ENCODE data around the gene PGS1.

Gene PGS1

DNA sequence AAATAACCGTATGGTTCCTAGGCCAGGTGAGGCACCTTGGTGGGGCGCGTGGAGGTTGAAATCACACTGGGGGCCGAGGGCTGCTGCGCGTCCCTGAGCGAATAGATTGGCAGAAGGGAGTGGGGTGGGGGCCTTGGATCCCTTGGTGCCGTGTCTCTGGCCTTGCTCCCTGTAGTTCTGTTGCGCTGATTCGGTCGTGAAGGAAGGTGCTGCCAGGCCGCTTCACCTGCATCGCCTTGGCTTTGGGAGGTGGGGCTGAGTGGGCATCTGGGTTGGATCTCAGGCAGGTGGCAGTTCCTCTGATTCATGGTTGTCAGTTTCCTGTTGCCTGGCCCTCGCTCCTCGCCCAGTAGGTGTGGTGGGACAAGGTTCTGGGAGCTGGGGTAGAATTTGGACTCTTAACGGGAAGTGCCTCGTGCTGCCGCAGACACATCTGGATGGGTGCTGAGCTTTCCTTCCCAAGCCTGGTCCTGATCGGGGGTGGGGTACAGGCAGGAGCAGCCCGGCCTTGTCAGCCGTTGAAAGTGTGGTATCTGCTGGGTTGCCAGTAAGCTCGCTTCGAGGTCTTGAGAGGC lies 30.1 kb downstream of the PGS1 start:
- DNase-seq (ENCODE audit: low spot score): no peak

DNA sequence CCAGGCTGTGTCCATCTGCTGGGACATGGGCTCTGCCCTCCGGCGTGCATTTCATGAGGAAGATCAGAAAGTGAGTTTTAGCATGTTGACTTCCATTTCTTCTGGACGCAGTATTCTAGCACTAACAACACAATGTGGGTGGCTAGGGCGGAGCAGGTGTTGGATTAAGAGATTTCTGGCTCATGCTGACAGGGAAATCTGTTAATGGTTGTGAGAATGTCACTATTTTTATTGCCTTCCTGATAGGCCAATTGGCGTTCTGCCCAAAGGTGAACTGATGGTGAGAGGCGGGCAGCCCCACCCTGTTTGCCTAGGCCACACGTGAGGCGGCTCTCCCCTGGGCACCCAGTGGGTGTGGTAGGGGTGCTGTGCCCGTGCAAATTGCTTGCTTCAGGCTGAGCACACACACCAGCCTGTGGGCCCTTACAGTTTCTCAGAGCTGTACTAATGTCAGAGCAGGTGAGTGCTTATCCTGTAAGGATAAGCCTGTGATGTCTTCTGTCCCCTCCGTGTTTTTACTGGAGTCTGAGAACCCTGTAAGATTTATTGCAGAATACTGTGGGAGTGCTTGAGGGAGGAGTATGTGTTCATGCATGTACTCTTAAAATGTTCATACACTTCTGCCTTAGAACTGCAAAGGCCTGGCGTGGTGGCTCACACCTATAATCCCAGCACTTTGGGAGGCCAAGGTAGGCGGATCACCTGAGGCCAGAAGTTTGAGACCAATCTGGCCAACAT lies 30.9 kb downstream of the PGS1 start:
- DNase-seq (ENCODE audit: low spot score): no peak

DNA sequence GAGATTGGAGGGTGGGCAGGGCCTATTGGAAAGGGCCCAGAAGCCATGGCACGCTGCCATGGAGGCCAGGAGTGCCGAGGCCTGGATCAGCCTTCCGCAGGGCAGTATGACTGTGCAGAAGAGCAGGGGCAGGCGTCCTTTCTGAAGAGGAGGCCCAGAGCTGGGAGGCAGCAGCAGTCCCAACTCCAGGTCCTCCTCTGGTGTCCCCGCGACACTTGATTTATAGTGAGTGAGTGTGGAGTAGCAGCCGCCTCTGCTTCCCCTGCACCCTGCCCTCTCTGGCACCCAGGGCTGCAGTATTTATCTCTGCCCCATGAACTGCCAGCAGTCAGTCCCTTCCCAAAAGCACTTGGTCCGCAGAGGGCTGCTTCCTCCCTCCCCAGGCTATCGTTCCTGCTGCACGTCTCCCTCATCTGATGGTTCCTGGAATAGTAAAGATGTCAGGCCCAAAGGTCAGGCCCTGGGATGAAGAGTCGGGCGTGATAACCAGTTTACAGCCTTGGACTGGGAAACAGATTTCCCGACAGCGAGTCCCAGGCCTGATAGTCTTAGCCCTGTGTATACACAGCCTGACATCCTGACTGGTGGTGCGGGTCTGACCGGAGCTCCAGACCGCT lies 32.9 kb downstream of the PGS1 start:
- DNase-seq (ENCODE audit: low spot score): no peak

DNA sequence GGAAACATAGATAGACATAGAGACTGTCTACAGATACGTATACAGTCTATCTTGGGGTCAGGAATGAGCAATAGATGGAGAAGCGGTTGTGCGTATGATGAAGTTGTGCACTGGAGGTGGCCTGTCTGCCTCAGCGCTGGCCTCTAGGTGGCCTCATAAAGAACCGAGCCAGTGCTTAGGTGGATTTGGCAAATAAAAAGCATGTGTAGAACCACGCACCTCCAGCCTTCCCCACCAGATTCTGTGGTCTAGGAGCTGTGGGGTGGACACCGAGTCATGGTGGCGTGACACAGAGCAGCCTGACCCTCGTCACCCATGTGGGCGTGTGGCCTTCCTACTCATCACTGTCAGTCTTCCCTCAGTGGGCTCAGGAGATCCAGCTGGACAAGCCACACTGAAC lies 34.0 kb downstream of the PGS1 start:
- peak; percentile 40 for DNase-seq (ENCODE audit: low spot score)

DNA sequence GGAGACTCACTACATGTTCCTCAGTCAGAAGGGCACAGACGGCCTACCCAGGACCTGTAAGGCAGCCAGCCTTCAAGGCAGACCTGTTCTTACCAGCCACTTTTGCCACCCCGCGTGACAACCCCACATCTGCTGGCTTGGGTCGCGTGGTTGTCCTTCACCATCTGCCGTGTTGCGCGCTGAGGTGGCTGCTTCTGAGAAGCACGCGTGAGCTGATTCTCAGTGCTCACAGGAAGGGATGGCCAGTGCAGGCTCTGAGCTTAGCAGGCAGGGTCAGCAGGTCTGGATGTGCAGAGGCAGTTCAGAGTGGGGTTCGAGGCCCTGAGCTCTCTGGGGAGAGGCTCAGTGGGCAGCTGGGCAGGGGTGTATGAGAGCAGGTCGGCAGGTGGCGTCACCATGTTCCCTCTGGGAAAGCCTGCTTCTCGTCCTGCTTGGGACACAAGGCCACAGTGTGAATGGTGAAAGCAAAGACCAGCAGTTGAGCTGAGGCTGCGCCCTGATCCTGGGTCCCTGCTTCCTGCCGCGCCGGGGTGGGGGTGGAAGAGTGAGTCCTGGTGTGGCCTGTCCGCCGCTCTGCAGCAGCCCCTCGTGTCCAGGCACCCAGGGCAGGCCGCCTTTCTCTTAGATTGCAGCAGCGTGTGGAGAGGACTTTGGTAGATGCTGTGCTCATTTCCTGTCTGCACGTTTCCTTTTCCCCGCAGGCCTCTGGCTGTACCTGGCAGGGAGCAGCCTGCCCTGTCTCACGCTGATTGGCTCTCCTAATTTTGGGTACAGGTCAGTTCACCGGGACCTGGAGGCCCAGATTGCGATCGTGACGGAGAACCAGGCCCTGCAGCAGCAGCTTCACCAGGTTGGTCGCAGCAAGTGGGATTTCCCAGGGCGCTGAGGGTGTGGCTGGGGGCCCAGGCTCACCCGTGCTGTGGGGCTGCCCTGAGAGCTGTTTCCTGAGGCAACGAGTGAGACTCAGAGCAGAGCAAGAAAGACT lies 36.0 kb downstream of the PGS1 start:
- DNase-seq (ENCODE audit: low spot score): no peak

DNA sequence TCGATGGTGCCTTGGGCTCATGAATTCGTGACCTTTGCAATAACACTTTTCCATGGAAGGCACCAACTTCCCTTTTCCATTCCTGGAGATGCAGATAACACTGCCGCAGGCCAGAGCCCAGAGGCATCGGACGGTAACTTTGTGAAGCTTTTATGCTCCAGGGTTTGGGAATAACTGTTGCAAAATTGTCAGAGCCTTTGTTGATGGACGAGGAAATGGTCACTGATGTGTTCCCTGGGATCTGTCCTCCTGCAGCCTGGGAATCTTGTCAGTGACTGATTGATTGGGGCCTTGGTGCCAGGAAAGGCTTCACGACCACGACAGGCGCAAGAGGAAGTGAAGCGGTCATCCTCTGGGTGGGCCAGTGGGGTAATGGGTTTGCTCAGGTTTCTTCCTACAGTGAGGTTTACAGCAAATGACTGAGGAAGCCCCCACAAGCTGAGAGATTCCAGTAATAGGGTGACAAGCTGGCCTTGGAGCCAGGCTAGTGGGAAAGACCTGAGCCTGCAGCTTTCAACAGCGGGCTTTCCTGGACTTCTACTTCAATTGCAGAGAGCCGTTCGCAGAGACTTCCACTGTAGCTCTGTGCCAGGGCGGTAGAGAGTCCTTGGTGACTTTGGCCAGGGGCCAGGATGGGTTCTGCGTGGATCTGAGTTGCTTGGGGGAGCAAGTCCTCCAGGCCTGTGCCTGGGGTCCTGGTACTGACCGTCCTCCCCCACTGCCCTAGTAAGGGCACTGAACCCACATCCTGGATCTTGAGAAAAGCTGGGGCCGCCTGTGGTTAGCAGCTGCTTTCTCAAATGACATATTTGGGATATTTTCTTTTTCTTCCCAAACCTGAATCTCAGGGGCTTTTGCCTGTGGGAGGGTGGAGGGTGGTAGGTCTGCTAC lies 37.6 kb downstream of the PGS1 start:
- DNase-seq (ENCODE audit: low spot score): no peak

DNA sequence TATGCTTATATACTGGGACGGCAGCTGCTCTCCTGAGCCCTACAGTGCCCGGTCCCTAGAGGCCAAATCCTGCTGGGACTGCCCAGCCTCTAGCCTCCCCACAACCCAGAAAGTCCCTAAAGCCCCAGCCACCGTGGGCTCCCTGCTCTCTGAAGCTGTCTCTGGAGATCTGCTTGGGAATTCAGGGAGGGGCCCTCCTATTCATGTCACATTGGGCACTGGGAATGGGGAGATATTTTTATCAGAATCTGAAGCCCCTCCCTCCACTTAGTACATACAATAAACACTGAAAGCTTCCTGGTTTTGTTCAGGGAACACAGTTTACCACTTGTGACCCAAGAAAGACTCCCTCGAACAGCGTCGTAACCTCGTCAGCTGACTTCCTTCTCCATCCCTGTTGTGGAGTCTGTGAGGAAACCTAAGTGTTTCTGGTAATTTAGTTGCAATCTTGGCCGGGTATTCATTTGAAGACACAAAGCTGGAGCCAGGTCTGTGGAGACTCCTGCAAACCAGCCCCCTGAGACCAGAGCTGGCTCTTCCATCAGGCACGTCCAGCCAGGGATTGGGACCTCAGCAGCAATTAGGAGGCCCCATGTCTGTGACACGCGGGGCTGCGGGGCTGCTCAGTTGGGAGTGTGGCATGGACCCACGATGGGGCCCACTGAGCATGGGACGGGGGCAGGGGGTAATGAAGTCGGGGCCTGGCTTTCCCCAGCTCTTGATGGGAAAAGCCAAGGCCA lies 38.5 kb downstream of the PGS1 start:
- no peak for DNase-seq (ENCODE audit: low spot score)

DNA sequence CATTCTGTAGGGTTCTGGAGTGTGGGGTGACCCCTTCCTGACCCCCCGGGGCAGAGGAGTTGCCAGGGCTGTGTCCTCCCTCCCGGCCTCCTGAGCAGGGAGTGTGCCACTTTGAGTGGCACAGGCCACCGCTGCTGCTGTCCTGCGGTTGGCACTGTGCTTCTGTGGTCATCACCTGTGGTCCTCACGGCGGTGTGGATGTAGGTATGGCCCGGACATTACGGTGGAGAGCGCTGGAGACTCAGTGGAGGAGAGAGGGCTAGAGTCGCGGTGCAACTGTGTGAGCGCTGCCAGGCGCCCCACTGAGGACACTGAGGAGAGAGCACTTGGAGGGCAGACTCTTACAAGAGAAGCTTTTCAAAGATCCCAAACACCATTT lies 39.1 kb downstream of the PGS1 start:
- DNase-seq (ENCODE audit: low spot score): no peak

DNA sequence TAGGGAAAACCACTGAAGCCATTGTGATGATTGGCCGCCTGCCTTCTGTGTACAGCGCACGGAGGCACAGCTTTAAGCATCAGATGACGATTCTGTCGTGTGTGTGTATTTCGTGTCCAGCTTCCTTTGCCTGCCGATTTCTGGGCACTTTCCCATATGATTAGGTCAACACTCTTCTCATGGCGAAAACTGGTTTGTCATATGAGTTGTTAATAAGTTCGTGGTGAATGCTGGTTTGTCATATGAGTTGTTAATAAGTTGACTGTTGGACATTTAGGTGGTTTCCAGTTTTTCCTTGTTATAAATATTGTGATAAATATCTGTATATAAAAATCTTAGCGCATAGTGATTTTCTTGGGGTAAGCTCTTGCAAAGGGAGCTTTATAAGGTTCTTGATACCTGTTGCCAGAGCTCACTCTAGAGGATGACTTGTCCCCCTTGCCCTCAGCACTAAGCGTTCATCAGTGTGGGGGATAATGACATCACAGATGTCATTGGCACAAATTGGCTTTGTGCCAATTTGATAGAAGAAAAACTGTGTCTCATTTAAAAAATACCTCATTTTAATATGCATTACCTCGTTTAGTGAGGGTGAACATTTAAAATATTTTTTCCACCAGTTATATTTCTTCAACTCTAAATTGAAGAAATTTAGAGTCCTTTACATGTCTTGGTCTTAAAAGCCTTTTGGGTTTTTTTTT lies 40.0 kb downstream of the PGS1 start:
- DNase-seq (ENCODE audit: low spot score): no peak

DNA sequence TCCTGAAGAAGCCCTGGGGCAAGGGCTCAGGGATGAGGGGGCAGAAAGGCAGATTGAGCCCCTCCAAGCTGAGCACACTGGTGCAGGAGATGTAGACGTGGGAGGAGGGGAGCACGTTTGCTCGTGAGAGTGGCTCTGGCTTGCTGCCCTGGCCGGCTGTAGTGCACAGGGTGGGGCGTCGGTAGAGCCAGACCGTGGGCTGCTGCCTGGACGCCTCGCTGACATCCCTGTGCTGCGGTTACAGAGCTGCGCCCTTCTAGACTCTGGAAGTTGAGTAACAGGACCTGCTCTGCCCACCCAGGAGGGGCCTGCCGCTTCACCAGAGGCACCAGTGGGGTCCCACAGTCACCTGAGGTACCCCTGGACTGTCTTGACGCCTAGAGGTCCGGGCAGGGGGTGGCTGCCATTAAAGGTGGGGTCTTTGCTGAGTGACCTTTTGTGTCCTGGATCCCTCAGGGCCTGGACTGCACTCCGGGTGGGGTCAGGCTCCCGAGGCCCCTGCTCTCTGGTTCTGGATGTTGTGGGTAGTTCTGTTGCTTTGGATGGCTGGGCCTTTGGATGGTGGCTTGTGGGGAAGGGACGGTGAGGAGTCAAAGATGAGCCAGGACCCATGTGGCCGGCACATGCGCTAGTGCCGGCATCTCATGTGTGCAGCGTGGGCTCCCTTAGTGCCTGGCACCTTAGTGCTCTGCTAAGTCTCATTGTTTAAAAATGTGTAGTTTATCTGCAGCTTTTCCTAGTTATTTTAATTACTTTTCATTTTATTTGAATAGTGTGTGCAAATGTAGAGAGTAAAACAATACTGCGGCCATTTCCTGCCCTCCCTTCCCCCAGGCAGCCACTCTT lies 41.7 kb downstream of the PGS1 start:
- DNase-seq (ENCODE audit: low spot score): no peak

DNA sequence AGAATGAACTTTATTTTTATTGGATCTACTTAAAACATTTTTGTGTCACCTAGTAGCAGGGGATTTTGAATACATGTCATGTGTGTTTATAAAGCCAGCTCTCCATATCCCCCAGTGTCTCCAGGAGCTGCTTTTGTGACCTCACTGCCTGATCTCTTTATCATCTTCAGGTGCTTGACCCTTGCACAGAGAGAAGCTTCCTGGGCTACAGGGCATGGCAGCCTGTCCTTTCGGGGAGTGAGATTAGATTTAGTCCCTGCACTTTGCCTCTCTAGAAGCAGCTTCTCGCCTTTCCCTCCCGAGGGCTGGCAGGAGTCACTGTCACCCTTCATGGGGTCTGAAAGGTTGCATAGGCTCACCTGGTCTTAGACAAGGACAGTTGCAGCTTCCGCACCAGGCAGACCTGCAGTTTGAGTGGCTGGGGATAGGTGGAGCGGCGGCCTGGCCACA lies 42.7 kb downstream of the PGS1 start:
- DNase-seq (ENCODE audit: low spot score): no peak

DNA sequence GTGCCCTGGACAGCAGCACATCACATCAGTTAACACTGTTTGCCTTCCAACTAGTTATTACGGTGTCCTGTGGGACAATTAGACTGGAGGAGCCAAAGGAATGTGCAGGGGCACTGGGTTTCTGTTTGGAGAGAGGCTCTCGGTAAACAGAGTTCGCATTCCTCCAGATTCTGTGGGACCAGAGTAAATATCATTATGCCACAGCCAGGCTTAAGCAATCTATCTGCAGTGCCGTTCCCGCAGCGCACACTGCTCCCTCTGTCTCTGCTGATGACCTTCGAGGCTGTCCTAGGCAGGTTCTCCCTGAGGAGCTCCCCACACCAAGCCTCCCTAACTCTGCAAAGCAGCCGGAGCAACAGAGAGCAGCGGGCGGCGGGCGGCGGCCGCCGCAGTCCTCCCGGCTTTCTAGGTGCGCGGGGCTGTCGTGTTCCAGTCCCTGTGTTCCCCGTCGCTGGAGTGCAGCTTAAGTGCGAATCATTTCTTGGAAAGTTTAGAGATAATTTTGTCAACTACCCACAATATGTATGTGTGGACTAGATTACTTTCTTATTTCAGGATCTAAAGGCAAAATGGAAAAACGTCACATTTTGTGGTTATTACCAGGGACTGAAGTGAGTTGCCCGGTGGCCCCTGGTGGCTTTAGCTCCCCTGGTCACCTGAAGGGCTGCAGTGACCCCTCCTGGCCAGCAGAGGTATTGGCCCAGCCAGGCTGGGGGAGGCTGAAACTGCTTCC lies 43.3 kb downstream of the PGS1 start:
- peak; percentile 76 for DNase-seq (ENCODE audit: low spot score)

DNA sequence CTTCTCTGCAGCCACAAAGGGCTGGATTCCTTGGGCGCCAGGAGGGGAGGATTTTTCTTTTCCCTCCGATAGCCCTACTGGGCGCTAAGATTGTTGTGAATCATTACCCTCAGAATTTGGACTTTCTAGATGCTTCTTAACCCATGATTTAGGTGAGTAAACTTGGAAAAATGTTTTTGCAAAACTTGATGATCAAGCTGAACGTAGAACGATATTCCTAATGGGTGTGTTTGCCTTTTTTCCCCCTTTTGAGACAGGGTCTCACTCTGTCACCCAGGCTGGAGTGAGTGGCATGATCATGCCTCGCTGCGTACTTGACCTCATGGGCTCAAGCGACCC lies 43.8 kb downstream of the PGS1 start:
- no peak for DNase-seq (ENCODE audit: low spot score)

DNA sequence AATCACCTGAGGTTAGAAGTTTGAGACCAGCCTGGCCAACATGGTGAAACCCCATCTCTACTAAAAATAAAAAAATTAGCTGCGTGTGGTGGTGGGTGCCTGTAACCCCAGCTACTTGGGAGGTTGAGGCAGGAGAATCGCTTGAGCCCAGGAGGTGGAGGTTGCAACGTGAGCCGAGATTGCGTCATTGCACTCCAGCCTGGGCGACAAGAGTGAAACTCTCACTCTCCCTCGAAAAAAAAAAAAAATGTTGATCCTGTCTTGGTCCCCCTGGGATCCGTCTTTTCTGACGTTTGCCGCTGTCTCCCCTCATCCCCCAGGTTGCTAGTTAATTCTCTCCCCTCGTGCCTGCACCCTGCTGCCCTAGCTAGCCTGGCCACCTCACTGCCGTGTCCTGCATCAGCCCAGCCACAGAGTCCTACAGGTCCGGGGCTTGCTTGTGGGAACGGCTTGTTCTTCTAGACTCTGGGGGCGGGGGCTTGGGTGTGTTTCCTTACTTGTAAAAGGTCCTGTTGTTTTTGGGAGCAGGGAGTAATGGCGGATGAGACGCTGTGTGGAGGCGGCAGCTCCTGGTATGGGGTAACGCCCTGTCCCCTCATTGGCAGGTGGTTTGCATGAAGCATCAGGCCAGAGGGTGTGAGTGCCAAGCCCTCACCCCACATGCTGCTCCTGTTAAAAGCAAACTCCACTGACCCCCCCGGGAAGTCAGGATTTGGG lies 44.6 kb downstream of the PGS1 start:
- DNase-seq (ENCODE audit: low spot score): no peak

DNA sequence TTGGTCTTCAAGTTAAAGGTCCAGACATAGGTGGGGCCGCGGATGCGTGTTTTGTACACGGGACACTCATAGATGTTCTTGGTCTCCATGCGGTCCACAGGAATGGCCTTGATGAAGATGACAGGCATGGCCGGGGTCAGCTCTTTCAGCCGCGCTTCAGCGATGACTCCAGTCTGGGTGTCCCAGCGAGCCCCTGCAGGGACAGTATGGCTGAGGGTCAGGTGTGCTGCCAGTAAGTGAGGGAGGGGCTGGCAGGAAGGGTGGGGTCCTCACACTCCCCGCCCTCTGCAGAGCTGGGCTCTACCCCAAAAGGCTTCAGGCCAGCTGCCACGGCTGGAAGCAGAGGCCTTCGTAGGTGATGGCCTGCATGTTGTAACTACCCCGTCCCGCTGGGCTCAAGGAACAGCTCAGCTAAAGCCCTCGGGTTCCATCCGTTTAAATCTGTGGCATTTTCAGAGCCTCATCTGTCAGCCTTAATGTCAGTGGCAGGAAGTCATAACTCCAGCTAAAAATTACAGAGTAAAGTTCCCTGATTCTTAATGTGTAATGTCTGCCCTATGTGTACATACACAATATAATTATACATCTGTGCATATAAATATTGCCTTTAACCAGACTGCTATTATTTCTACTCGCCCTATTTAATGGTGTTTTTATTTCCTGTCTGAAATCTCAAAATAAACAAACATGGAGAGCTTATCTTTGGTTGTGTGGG lies 45.7 kb downstream of the PGS1 start:
- DNase-seq (ENCODE audit: low spot score): no peak

DNA sequence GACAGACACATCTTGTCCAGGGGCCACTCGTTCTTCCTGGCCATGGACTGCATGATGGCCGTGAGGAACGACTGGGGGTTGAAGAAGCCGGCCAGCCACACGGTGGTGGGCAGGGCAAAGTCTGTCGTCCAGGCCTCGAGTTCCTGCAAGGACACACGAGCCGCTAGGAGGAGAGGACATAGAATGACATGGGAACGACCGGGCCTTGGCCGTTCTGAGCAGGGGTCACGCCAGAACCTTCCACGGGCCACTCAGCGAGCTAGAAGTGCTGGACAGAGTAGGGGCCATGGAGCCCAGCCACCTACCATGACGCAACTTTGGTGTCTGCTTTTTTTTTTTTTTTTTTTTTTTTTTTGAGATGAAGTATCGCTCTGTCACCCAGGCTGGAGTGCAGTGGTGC lies 47.0 kb downstream of the PGS1 start:
- DNase-seq (ENCODE audit: low spot score): no peak

DNA sequence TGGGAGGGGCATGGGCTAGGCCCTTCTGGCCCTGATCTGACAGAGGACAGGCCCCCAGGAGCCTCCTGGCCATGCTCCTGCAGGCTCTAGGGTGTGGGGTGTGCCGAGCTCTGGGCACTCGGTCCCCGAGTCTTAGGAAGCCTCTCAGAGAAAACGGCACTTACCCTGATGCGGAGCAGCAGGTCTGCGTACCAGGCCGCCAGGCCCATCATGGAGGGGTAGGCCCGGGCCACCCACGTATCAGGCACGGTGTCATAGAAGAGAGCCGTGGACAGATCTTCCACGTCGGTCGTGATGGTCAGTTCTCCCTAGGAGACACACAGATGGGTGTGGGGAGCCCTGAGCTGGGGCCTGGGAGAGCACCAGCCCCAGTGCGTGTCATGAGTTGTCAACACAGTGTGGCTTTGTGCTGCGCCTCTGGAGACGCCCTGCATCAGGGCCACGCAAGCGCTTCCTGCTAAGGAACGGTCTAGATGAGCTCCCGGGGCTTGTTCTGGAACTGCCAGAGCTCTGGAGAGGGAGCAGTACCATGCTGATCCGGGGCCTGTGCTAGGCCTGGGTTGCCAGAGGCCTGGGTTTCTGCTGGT lies 47.9 kb downstream of the PGS1 start:
- no peak for DNase-seq (ENCODE audit: low spot score)
